A549 (cell line): Measurements from ENCODE around the gene PRSS35.

Experiments used
- CBX8 ChIP-seq: fragments of 200-600 bp; sonication (generic); IDR thresholded peaks from 2 replicates; pipeline ENCODE4 v1.6.1; 2016
- EP300 ChIP-seq, 2 experiments: fragments of >200 bp; sonication (Bioruptor Twin); formaldehyde crosslinking; IDR thresholded peaks; 2 replicates in 1 of 2; 3 replicates in 1 of 2; pipeline ENCODE4 v1.6.1; 2016 to 2017
- ESRRA ChIP-seq: fragments of 150-350 bp; IDR thresholded peaks from 2 replicates; pipeline ENCODE4 v1.6.1; 2014; ENCODE audit warnings: mild to moderate bottlenecking, low read length, borderline replicate concordance
- GATA3 ChIP-seq: IDR thresholded peaks from 2 replicates; pipeline ENCODE4 v1.6.1; 2012; ENCODE audit warnings: borderline replicate concordance
- HEYL ChIP-seq: fragments of 250-450 bp; sonication (Bioruptor Pico); IDR thresholded peaks from 2 replicates; pipeline ENCODE4 v1.8.0; 2021; ENCODE audit warnings: mild to moderate bottlenecking, moderate library complexity
- MAFK ChIP-seq: fragments of 450-650 bp; IDR thresholded peaks from 2 replicates; pipeline ENCODE4 v1.6.1; 2014; ENCODE audit not compliant: partially characterized antibody
- MAX ChIP-seq: IDR thresholded peaks from 2 replicates; pipeline ENCODE4 v1.6.1; 2012
- PHF8 ChIP-seq: fragments of 200-600 bp; sonication (generic); IDR thresholded peaks from 2 replicates; pipeline ENCODE4 v1.6.1; 2016; ENCODE audit warnings: low read depth, mild to moderate bottlenecking, antibody characterized with exemption, moderate library complexity, borderline replicate concordance
- POLR2A ChIP-seq: IDR thresholded peaks from 2 replicates; pipeline ENCODE4 v1.6.1; 2012; ENCODE audit warnings: mild to moderate bottlenecking, low read length
- POLR2AphosphoS2 ChIP-seq: conservative IDR thresholded peaks from 2 replicates; pipeline ENCODE4 v1.6.1; 2012; ENCODE audit warnings: low read length, improper control_type of control experiment, inconsistent platforms
- REST ChIP-seq: fragments of 200-600 bp; sonication (generic); IDR thresholded peaks from 2 replicates; pipeline ENCODE4 v1.6.1; 2016; ENCODE audit warnings: antibody characterized with exemption, mild to moderate bottlenecking, moderate library complexity
- TP53 ChIP-seq: fragments of 250-450 bp; sonication (Bioruptor Pico); IDR thresholded peaks from 2 replicates; pipeline ENCODE4 v1.5.0; 2021; ENCODE audit warnings: mild to moderate bottlenecking, moderate library complexity
- TF ChIP-seq, protein P1 (sequence below): fragments of >200 bp; sonication (Bioruptor Twin); formaldehyde crosslinking; IDR thresholded peaks from 3 replicates; pipeline ENCODE4 v1.5.1; 2016

DNA sequence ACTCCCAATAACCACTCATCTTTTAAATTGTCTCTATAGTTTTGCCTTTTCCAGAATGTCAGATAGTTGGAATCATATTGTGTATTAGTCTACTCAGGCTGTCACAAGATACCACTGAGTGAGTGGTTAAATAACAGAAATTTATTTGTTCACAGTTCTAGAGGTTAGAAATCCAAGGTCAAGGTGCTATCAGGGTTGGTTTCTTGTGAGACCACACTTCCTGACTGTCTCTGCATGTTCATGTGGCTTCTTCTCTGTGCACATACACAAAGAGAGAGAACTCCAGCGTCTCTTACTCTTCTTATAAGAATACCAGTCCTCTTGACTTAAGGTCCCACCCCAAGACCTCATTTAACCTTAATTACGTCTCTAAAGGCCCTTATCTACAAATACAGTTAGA, 23.9 kb upstream of the PRSS35 start:
- TF ChIP-seq MAX: no peak
- TF ChIP-seq POLR2AphosphoS2: no peak
- no peak for TF ChIP-seq CBX8
- no peak for TF ChIP-seq EP300 (IDR thresholded peaks at IDR 0.05)
- TF ChIP-seq, protein P1, sequence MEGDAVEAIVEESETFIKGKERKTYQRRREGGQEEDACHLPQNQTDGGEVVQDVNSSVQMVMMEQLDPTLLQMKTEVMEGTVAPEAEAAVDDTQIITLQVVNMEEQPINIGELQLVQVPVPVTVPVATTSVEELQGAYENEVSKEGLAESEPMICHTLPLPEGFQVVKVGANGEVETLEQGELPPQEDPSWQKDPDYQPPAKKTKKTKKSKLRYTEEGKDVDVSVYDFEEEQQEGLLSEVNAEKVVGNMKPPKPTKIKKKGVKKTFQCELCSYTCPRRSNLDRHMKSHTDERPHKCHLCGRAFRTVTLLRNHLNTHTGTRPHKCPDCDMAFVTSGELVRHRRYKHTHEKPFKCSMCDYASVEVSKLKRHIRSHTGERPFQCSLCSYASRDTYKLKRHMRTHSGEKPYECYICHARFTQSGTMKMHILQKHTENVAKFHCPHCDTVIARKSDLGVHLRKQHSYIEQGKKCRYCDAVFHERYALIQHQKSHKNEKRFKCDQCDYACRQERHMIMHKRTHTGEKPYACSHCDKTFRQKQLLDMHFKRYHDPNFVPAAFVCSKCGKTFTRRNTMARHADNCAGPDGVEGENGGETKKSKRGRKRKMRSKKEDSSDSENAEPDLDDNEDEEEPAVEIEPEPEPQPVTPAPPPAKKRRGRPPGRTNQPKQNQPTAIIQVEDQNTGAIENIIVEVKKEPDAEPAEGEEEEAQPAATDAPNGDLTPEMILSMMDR: no peak
- no peak for TF ChIP-seq REST
- no peak for TF ChIP-seq GATA3
- no peak for TF ChIP-seq POLR2A
- no peak for TF ChIP-seq HEYL (CRISPR knock-in tag)
- TF ChIP-seq TP53 (CRISPR knock-in tag): no peak
- TF ChIP-seq PHF8: no peak
- TF ChIP-seq MAFK: no peak
- TF ChIP-seq ESRRA: no peak
